Measurements from ENCODE around the gene FAM114A2. TPM values are rescaled to one million over a fixed set of nuclear protein-coding genes. Genes with fewer than 3 reads are reported as not detected.

The FAM114A2 gene
- total RNA-seq: 10 to 100 TPM; 27.4 to 27.8 TPM

DNA sequence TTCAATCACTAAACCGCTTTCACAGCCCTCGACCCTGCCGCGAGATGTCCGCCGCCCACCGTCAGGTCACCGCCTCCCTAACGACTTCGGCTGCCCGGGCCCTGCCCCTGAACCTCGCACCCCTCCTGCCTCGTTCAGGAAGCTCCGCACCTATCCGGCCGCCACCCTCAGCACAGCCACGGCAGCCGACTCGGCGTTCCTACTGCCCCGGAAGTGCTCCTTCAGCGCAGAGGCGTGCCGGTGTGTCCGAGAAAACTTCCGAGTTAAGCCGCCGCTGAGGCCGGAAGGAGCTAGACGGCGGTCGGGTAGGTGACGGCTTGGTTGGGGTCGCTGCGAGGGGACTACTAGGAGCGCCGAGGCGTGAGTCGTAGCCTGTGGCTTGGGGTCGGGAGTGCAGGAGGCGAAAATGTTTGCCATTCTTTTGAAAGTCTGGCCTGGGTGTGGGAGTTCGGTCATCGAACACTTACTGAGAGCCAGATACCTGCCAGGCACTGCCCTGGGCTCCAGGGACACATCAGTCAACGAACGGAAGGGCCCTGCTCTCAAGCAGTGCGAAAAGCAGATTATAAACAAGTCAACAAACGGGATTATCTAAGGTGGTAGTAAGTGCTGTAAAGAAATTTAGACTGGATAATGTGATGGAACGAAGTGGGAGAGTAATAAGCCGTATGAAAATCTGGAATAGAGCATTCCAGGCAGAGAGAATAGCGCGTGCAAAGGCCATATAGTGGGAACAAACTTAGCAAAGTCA is at the start of gene FAM114A2, which contains the start of gene MFAP3:
TSS of gene FAM114A2 (minus strand) at position 204 of the 751 bp plus-strand sequence. CDS start 3,957 bp downstream, outside the sequence.
TSS of gene MFAP3 (plus strand) at position 261 of the 751 bp plus-strand sequence. CDS start 10,756 bp downstream, outside the sequence.
- H3K36me3 Mint-ChIP-seq: peaks cover 4% of the 10 kb centered on the region
- peaks cover 47% of the 10 kb centered on the region for H3K4me1 Mint-ChIP-seq (ENCODE audit: low read depth)
- H3K27me3 Mint-ChIP-seq: no peaks in the 10 kb centered on the region
- peak within 1 kb of the TSS; percentile 98 for H3K4me3 Mint-ChIP-seq
- intact Hi-C loops (cut with micrococcal nuclease): loop anchor here (1.0 to 5.0 kb wide), 5 partner anchors 151 to 902 kb away; partner anchors contain the start of genes CNOT8, GALNT10, LARP1 and MRPL22
- POLR2A ChIA-PET: interaction anchor here (0.7 to 1.7 kb wide), 6 partner anchors 8 to 290 kb away, joined by 3 to 12 read pairs (median 4); partner anchors contain the start of gene GALNT10
- CTCF ChIA-PET: interaction anchor here (0.6 to 1.8 kb wide), 7 partner anchors 9 to 366 kb away, joined by 3 to 8 read pairs (median 4); no protein-coding TSS in a partner anchor
- H3K9me3 Mint-ChIP-seq: no peaks in the 10 kb centered on the region
- peak; percentile 93 for DNase-seq
- peak within 1 kb of the TSS; percentile 93 for H3K27ac Mint-ChIP-seq

GRCh38 chr5:154087260-154087659 is 48.5 kb upstream of the FAM114A2 start:
- Mint-ChIP-seq H3K27ac (no peak overlapping the region), H3K9me3 (no peaks in the 10 kb centered on the region), H3K27me3 (peaks cover 5% of the 10 kb centered on the region), H3K36me3 (no peaks in the 10 kb centered on the region), H3K4me3 (no peak overlapping the region), H3K4me1 (ENCODE audit: low read depth) (no peaks in the 10 kb centered on the region)
- DNase-seq: no peak
- ChIA-PET CTCF (interaction anchor here (1.2 to 1.6 kb wide), 3 partner anchors 14 to 102 kb away, joined by 3 to 4 read pairs (median 4); no protein-coding TSS in a partner anchor), POLR2A (no interaction called here)
- intact Hi-C loops (cut with micrococcal nuclease): no loop called here

- POLR2A ChIA-PET: interaction anchor here (0.5 kb wide), 1 partner anchor 292 kb away, joined by 4 read pairs; no protein-coding TSS in a partner anchor
- no peak overlapping the region for H3K27ac Mint-ChIP-seq
- peaks cover 4% of the 10 kb centered on the region for H3K27me3 Mint-ChIP-seq
- no peaks in the 10 kb centered on the region for H3K4me1 Mint-ChIP-seq (ENCODE audit: low read depth)
- CTCF ChIA-PET: interaction anchor here (1.2 to 1.6 kb wide), 3 partner anchors 14 to 103 kb away, joined by 3 to 4 read pairs (median 4); no protein-coding TSS in a partner anchor
- H3K9me3 Mint-ChIP-seq: no peaks in the 10 kb centered on the region
- no peak overlapping the region for H3K4me3 Mint-ChIP-seq
- intact Hi-C loops (cut with micrococcal nuclease): no loop called here
- H3K36me3 Mint-ChIP-seq: no peaks in the 10 kb centered on the region
- no peak for DNase-seq
These were observed 47.9 kb upstream of the FAM114A2 start for GRCh38 chr5:154086641-154087040.

- no peak overlapping the region for H3K27ac Mint-ChIP-seq
- intact Hi-C loops (cut with micrococcal nuclease): no loop called here
- CTCF ChIA-PET: interaction anchor here (1.2 to 1.6 kb wide), 2 partner anchors 13 to 103 kb away, joined by 3 to 4 read pairs; no protein-coding TSS in a partner anchor
- H3K4me3 Mint-ChIP-seq: no peak overlapping the region
- no peaks in the 10 kb centered on the region for H3K9me3 Mint-ChIP-seq
- H3K36me3 Mint-ChIP-seq: no peaks in the 10 kb centered on the region
- H3K4me1 Mint-ChIP-seq (ENCODE audit: low read depth): no peaks in the 10 kb centered on the region
- POLR2A ChIA-PET: interaction anchor here (0.5 kb wide), 1 partner anchor 292 kb away, joined by 4 read pairs; no protein-coding TSS in a partner anchor
- DNase-seq: no peak
- peaks cover 3% of the 10 kb centered on the region for H3K27me3 Mint-ChIP-seq
These were observed 47.4 kb upstream of the FAM114A2 start for GRCh38 chr5:154086146-154086545.

GRCh38 chr5:154084062-154084639 is 45.4 kb upstream of the FAM114A2 start:
- H3K4me3 Mint-ChIP-seq: no peak overlapping the region
- POLR2A ChIA-PET: no interaction called here
- no peaks in the 10 kb centered on the region for H3K27me3 Mint-ChIP-seq
- H3K27ac Mint-ChIP-seq: no peak overlapping the region
- no peaks in the 10 kb centered on the region for H3K36me3 Mint-ChIP-seq
- no peaks in the 10 kb centered on the region for H3K4me1 Mint-ChIP-seq (ENCODE audit: low read depth)
- intact Hi-C loops (cut with micrococcal nuclease): no loop called here
- no peak for DNase-seq
- no peaks in the 10 kb centered on the region for H3K9me3 Mint-ChIP-seq
- CTCF ChIA-PET: interaction anchor here (1.0 kb wide), 1 partner anchor 12 kb away, joined by 4 read pairs; no protein-coding TSS in a partner anchor

GRCh38 chr5:154081246-154081645 is 42.5 kb upstream of the FAM114A2 start:
- Mint-ChIP-seq H3K27me3 (no peaks in the 10 kb centered on the region), H3K4me3 (no peak overlapping the region), H3K4me1 (ENCODE audit: low read depth) (no peaks in the 10 kb centered on the region), H3K9me3 (no peaks in the 10 kb centered on the region), H3K36me3 (no peaks in the 10 kb centered on the region), H3K27ac (no peak overlapping the region)
- ChIA-PET POLR2A (no interaction called here), CTCF (interaction anchor here (1.2 to 2.7 kb wide), 2 partner anchors 8 to 323 kb away, joined by 3 to 17 read pairs; no protein-coding TSS in a partner anchor)
- DNase-seq: no peak
- intact Hi-C loops (cut with micrococcal nuclease): no loop called here

GRCh38 chr5:154078272-154078671 is 39.6 kb upstream of the FAM114A2 start:
- H3K4me1 Mint-ChIP-seq (ENCODE audit: low read depth): peaks cover 5% of the 10 kb centered on the region
- CTCF ChIA-PET: interaction anchor here (1.0 to 2.3 kb wide), 3 partner anchors 111 to 327 kb away, joined by 3 to 7 read pairs (median 3); partner anchors contain the start of gene GALNT10
- H3K9me3 Mint-ChIP-seq: no peaks in the 10 kb centered on the region
- DNase-seq: no peak
- H3K27me3 Mint-ChIP-seq: no peaks in the 10 kb centered on the region
- H3K4me3 Mint-ChIP-seq: no peak overlapping the region
- intact Hi-C loops (cut with micrococcal nuclease): loop anchor here (10.0 kb wide), 1 partner anchor 237 kb away; no protein-coding TSS in a partner anchor
- no peaks in the 10 kb centered on the region for H3K36me3 Mint-ChIP-seq
- H3K27ac Mint-ChIP-seq: no peak overlapping the region
- POLR2A ChIA-PET: no interaction called here

GRCh38 chr5:154077696-154078095 is 39.0 kb upstream of the FAM114A2 start:
- ChIA-PET CTCF (interaction anchor here (1.3 to 2.3 kb wide), 2 partner anchors 111 to 113 kb away, joined by 3 to 7 read pairs; partner anchors contain the start of gene GALNT10), POLR2A (no interaction called here)

DNA sequence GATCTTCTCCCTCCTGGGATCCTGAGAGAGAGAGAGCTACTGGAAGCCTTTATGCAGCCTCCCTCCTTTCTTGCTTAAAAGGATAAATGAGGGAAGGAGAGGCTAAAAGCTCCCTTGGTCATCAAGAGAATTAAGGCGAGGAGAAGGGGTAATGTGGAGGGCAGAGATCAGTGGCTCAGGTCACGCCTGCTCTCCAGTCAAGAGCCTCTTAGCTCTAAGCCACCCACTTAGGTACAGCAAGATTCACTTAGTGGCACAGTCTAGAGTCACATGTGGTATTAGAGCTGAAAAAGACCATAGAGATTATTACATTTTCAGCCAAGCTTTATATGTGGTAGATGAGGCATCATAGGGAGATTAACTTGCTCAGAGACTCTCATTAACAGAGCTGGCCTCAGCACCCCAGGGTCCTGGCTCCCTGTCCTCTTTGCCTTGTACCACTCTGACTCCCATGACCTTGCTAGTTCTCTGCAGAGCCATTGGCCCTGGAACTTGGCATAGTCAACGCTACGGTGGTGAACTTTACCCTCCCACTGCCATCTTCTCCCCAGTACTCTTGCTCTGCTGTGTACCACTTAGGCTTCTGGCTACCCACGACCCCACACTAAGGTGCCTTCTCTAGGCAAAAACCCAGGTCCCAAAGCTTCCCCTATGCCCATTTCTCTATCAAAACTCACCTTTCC is 37.7 kb upstream of the FAM114A2 start:
- H3K36me3 Mint-ChIP-seq: no peaks in the 10 kb centered on the region
- H3K4me1 Mint-ChIP-seq (ENCODE audit: low read depth): peaks cover 8% of the 10 kb centered on the region
- ChIA-PET CTCF (interaction anchor here (0.7 to 3.4 kb wide), 6 partner anchors 104 to 328 kb away, joined by 3 to 38 read pairs (median 6); partner anchors contain the start of gene GALNT10), POLR2A (interaction anchor here (1.2 kb wide), 1 partner anchor 113 kb away, joined by 3 read pairs; no protein-coding TSS in a partner anchor)
- H3K9me3 Mint-ChIP-seq: no peaks in the 10 kb centered on the region
- no peaks in the 10 kb centered on the region for H3K27me3 Mint-ChIP-seq
- H3K4me3 Mint-ChIP-seq: no peak overlapping the region
- intact Hi-C loops (cut with micrococcal nuclease): loop anchor here (10.0 kb wide), 1 partner anchor 238 kb away; no protein-coding TSS in a partner anchor
- DNase-seq: no peak
- no peak overlapping the region for H3K27ac Mint-ChIP-seq

More at GRCh38 chr5:154077696-154078095, 39.0 kb upstream of the FAM114A2 start:
- H3K36me3 Mint-ChIP-seq: no peaks in the 10 kb centered on the region
- H3K27ac Mint-ChIP-seq: no peak overlapping the region
- H3K4me1 Mint-ChIP-seq (ENCODE audit: low read depth): peaks cover 5% of the 10 kb centered on the region
- H3K4me3 Mint-ChIP-seq: no peak overlapping the region
- intact Hi-C loops (cut with micrococcal nuclease): loop anchor here (10.0 kb wide), 1 partner anchor 237 kb away; no protein-coding TSS in a partner anchor
- no peaks in the 10 kb centered on the region for H3K27me3 Mint-ChIP-seq
- DNase-seq: no peak
- no peaks in the 10 kb centered on the region for H3K9me3 Mint-ChIP-seq

GRCh38 chr5:154072414-154073171 is 33.9 kb upstream of the FAM114A2 start:
- no peak overlapping the region for H3K4me3 Mint-ChIP-seq
- intact Hi-C loops (cut with micrococcal nuclease): loop anchor here (1.0 to 10.0 kb wide), 10 partner anchors 98 to 538 kb away; no protein-coding TSS in a partner anchor
- no peak overlapping the region for H3K27ac Mint-ChIP-seq
- DNase-seq: peak; percentile 89
- peaks cover 8% of the 10 kb centered on the region for H3K4me1 Mint-ChIP-seq (ENCODE audit: low read depth)
- ChIA-PET POLR2A (interaction anchor here (0.7 to 0.9 kb wide), 2 partner anchors 332 to 425 kb away, joined by 3 read pairs; no protein-coding TSS in a partner anchor), CTCF (interaction anchor here (0.6 to 6.8 kb wide), 55 partner anchors 9 to 953 kb away, joined by 3 to 167 read pairs (median 4); partner anchors contain the start of genes FAM114A2, GALNT10 and MFAP3)
- no peaks in the 10 kb centered on the region for H3K36me3 Mint-ChIP-seq
- no peaks in the 10 kb centered on the region for H3K27me3 Mint-ChIP-seq
- H3K9me3 Mint-ChIP-seq: no peaks in the 10 kb centered on the region

Measured in activated CD4-positive, alpha-beta memory T cell treated with anti-CD3 and anti-CD28 coated beads for 36 hours (primary cell).